Spinal cord (tissue), 10 donors: ENCODE measurements around the gene P2RX1. TPM values are rescaled to one million over a fixed set of nuclear protein-coding genes. Genes with fewer than 3 reads are reported as not detected.
"Not testable (repeated sequence)": the region's sequence is repeated elsewhere in the genome, so short reads cannot be mapped to it uniquely, and the experiment has no call there.

Source experiments
- DNase-seq, 6 donors: peaks; one replicate each; pipeline versions ENCODE4 v3.0.0 to v3.0.0-alpha.2; 2013 to 2015; ENCODE audit warnings: low spot score in 6 of 6, low read depth in 4 of 6
- H3K27ac ChIP-seq: one replicate; pipeline ENCODE4 v1.5.1; 2013; ENCODE audit warnings: low read depth, low read length, control low read depth
- H3K27me3 ChIP-seq: one replicate; pipeline ENCODE4 v1.6.1; 2013; ENCODE audit warnings: low read length; ENCODE audit not compliant: control insufficient read depth, insufficient read depth
- H3K36me3 ChIP-seq: one replicate; pipeline ENCODE4 v1.6.1; 2013; ENCODE audit warnings: low read length; ENCODE audit not compliant: control insufficient read depth, insufficient read depth
- H3K4me1 ChIP-seq: one replicate; pipeline ENCODE4 v1.6.1; 2013; ENCODE audit warnings: low read length; ENCODE audit not compliant: control insufficient read depth, insufficient read depth
- H3K4me3 ChIP-seq: one replicate; pipeline ENCODE4 v1.5.1; 2013; ENCODE audit warnings: low read depth, low read length, control low read depth
- H3K9me3 ChIP-seq: one replicate; pipeline ENCODE4 v1.6.1; 2013; ENCODE audit warnings: low read length; ENCODE audit not compliant: control insufficient read depth, insufficient read depth
- WGBS: methylation state at CpG from one replicate; pipeline ENCODE4 v1.1.5; 2013; ENCODE audit warnings: missing lambda C conversion rate; ENCODE audit not compliant: insufficient coverage; 5-methylcytosine and 5-hydroxymethylcytosine counted together
- polyA plus RNA-seq, 2 donors: library from polyadenylated mRNA; unstranded; fragments of 120-200 nt; gene quantifications; one replicate each; pipeline ENCODE4 v1.2.1, GENCODE V29; 2013; ENCODE audit not compliant: insufficient read length in 2 of 2
- total RNA-seq, 2 donors: library from RNA; depleted of rRNA in 1 of 2; stranded (reverse); fragments of 120-200 nt in 1 of 2; fragments of >200 nt in 1 of 2; gene quantifications; one replicate each; pipeline versions ENCODE4 v1.2.3 to v1.2.4, GENCODE V29; 2013 to 2014
- donor health status: healthy.

The P2RX1 gene
- total and polyA plus RNA-seq, 4 donors, result 0.17 to 1.9 (median 0.46) TPM

DNA sequence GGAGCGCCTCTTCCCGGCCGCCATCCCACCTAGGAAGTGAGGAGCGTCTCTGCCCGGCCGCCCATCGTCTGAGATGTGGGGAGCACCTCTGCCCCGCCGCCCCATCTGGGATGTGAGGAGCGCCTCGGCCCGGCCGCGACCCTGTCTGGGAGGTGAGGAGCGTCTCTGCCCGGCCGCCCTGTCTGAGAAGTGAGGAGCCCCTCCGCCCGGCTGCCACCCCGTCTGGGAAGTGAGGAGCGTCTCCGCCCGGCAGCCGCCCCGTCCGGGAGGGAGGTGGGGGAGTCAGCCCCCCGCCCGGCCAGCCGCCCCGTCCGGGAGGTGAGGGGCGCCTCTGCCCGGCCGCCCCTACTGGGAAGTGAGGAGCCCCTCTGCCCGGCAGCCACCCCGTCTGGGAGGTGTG is 62.1 kb downstream of the P2RX1 start:
- no CpG with 5 or more reads among the region's 36 CpGs for WGBS
- H3K9me3 ChIP-seq, H3K4me1 ChIP-seq, DNase-seq, H3K27me3 ChIP-seq, H3K4me3 ChIP-seq, H3K27ac ChIP-seq, H3K36me3 ChIP-seq: not testable (repeated sequence)

DNA sequence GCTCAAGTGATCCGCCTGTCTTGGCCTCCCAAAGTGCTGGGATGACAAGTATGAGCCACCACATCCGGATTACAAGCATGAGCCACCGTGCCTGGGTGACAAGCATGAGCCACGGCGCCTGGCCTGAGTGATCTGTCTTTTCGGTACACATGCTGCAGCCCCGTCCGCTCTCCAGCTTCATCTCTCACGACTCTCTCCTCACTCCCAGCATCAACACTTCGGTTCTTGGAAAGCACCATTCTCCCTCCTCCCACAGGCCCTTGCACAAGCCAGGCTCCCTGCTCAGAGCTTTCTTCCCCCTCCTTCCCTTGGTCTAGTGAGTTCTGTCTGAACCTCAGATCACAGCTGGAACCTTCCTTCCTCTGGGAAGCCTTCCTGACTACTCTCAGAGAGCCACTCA is 63.7 kb downstream of the P2RX1 start:
- H3K27ac ChIP-seq, result no peak overlapping the region

DNA sequence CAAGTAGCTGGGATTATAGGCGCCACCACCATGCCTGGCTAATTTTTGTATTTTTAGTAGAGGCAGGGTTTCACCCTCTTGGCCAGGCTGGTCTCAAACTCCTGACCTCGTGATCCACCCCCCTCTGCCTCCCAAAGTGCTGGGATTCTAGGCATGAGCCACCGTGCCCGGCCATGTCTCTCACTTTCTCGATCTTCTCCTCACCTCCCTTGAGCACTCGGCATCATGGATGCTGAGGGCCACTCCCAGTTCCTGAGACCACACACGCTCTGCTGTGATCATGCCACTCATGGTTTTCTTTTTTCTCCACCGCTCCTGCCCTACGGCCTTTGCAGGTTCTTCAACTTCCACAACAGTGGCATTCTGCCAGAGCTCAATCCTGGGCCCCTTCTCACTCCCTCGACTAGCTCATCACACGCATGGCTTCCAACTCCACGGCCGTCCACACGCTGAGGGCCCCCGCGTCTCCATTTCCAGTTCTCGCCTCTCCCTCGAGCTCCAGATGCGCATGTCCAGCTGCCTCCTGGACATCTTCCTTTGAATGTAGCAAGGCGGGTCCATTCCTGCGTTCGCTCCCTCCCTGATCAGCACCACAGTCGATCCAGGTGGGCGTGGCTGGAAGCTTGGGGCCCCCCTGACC is 64.7 kb downstream of the P2RX1 start:
- Histone ChIP-seq H3K4me3 (no peak overlapping the region), H3K27me3 (no peaks in the 10 kb centered on the region), H3K4me1 (no peaks in the 10 kb centered on the region), H3K9me3 (no peaks in the 10 kb centered on the region), H3K27ac (no peak overlapping the region), H3K36me3 (no peaks in the 10 kb centered on the region)
- WGBS, result 83% methylated on average over 23 of the region's 24 CpGs
- DNase-seq, result no peak

More for the DNA sequence above, 63.7 kb downstream of the P2RX1 start:
- 90% methylated on average over 10 of the region's 10 CpGs for WGBS
- no peak for DNase-seq
- no peaks in the 10 kb centered on the region for H3K36me3 ChIP-seq
- no peaks in the 10 kb centered on the region for H3K4me1 ChIP-seq
- H3K9me3 ChIP-seq, result no peaks in the 10 kb centered on the region
- H3K27me3 ChIP-seq, result no peaks in the 10 kb centered on the region
- H3K4me3 ChIP-seq, result no peak overlapping the region

DNA sequence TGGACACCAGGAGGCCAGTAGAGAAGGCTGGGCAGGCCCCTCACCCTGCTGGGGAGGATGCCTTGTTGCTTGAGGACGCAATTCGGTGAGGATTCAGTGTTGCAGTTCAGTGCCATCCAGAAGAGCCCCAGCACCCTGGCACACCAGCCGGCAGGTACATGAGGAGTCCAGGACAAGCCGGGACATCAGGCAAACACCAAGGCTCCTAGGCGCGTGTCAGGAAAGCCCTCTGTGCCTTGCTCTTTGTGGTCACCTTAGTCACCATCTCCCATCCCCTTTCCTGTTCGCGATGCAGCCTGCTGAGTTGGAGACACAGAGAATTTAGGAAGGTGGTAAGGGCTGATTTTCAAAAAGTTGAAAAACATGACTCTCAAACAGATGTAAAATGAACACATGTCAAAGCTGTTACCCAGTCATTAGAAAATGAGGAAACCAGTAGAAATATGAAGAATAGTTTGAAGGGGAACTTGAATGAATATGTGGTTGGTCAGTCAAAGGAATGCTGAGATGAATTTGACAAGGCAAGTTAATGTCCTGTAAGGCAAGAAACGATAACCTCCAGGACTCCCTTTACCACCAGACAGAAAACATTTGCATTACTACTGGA is 67.9 kb downstream of the P2RX1 start:
- no peak overlapping the region for H3K4me3 ChIP-seq
- peaks cover 10% of the 10 kb centered on the region for H3K4me1 ChIP-seq
- 78% methylated on average over 6 of the region's 9 CpGs for WGBS
- no peak for DNase-seq
- no peak overlapping the region for H3K27ac ChIP-seq
- H3K36me3 ChIP-seq, result peaks cover 12% of the 10 kb centered on the region
- H3K27me3 ChIP-seq, result no peaks in the 10 kb centered on the region
- H3K9me3 ChIP-seq, result no peaks in the 10 kb centered on the region

DNA sequence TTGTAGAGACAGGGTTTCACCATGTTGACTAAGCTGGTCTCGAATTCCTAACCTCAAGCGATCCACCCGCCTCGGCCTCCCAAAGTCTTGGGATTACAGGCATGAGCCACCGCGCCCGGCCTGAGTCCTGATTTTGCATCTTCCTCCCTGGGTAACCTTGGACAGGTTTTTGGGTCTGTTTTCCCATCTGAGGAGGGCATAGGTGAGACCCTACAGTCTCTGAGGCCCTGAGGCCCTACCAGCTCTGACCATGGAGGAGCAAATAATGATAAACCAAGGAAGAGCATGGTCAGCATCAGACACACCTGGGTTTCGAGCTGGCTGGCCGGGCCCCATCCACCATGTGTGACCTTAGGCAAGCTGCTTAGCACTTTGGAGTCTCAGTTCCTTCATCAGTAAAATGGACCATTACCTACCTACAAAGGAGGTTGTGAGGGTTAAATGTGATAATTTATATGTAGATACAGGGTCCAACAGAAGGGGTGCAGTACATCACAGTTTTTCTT is 69.0 kb downstream of the P2RX1 start:
- H3K36me3 ChIP-seq, result peaks cover 19% of the 10 kb centered on the region
- H3K4me1 ChIP-seq, result peaks cover 10% of the 10 kb centered on the region
- WGBS, result 94% methylated on average over 7 of the region's 9 CpGs
- no peaks in the 10 kb centered on the region for H3K9me3 ChIP-seq
- no peak for DNase-seq
- H3K4me3 ChIP-seq, result no peak overlapping the region
- H3K27me3 ChIP-seq, result no peaks in the 10 kb centered on the region
- H3K27ac ChIP-seq, result no peak overlapping the region

Other genes with a start within 250 kb of the P2RX1 start
- gene TAX1BP3, start 247.9 kb downstream of the P2RX1 start, total RNA-seq, result 100 to 1,000 TPM in 1 of 2 donors, 10 to 100 TPM in 1; 26.4 to 116 TPM
- 10 to 100 TPM; 44.9 to 52.6 TPM for gene TAX1BP3, start 247.9 kb downstream of the P2RX1 start, polyA plus RNA-seq
- gene EMC6, start 247.7 kb downstream of the P2RX1 start, total RNA-seq, result 10 to 100 TPM; 11.0 to 18.7 TPM
- gene EMC6, start 247.7 kb downstream of the P2RX1 start, polyA plus RNA-seq, result 10 to 100 TPM; 43.7 to 48.1 TPM
- 1 to 10 TPM; 6.0 to 8.4 TPM for gene P2RX5, start 220.3 kb downstream of the P2RX1 start, total RNA-seq
- gene P2RX5, start 220.3 kb downstream of the P2RX1 start, polyA plus RNA-seq, result 10 to 100 TPM; 12.3 to 16.8 TPM
- gene HASPIN, start 192.6 kb downstream of the P2RX1 start, total RNA-seq, result 1 to 10 TPM; 1.3 to 2.5 TPM
- 1 to 10 TPM; 1.6 to 1.9 TPM for gene HASPIN, start 192.6 kb downstream of the P2RX1 start, polyA plus RNA-seq
- 10 to 100 TPM; 26.5 to 34.4 TPM for gene ITGAE, start 115.3 kb downstream of the P2RX1 start, total RNA-seq
- 10 to 100 TPM; 49.7 to 51.2 TPM for gene ITGAE, start 115.3 kb downstream of the P2RX1 start, polyA plus RNA-seq
- 10 to 100 TPM; 23.8 to 38.5 TPM for gene NCBP3, start 70.2 kb downstream of the P2RX1 start, total RNA-seq
- gene NCBP3, start 70.2 kb downstream of the P2RX1 start, polyA plus RNA-seq, result 10 to 100 TPM; 49.9 to 63.2 TPM
- gene CAMKK1, start 23.4 kb downstream of the P2RX1 start, total RNA-seq, result 10 to 100 TPM in 1 of 2 donors, 1 to 10 TPM in 1; 5.2 to 10.1 TPM
- 10 to 100 TPM; 16.8 to 22.5 TPM for gene CAMKK1, start 23.4 kb downstream of the P2RX1 start, polyA plus RNA-seq
- gene ATP2A3, start 48.0 kb upstream of the P2RX1 start, total RNA-seq, result 1 to 10 TPM; 4.0 TPM
- gene ATP2A3, start 48.0 kb upstream of the P2RX1 start, polyA plus RNA-seq, result 1 to 10 TPM; 3.8 to 4.6 TPM
- gene ZZEF1, start 226.6 kb upstream of the P2RX1 start, total RNA-seq, result 10 to 100 TPM; 37.8 to 43.1 TPM
- gene ZZEF1, start 226.6 kb upstream of the P2RX1 start, polyA plus RNA-seq, result 10 to 100 TPM; 25.7 to 32.4 TPM
- gene CYB5D2, start 226.7 kb upstream of the P2RX1 start, total RNA-seq, result 10 to 100 TPM; 41.6 to 42.4 TPM
- 10 to 100 TPM; 47.2 to 48.6 TPM for gene CYB5D2, start 226.7 kb upstream of the P2RX1 start, polyA plus RNA-seq